ENCODE results near the gene PLOD2. TPM values are rescaled to one million over a fixed set of nuclear protein-coding genes. Genes with fewer than 3 reads are reported as not detected.

Gene PLOD2
- total RNA-seq, 1 donor from 2014 or later = 117 TPM

DNA sequence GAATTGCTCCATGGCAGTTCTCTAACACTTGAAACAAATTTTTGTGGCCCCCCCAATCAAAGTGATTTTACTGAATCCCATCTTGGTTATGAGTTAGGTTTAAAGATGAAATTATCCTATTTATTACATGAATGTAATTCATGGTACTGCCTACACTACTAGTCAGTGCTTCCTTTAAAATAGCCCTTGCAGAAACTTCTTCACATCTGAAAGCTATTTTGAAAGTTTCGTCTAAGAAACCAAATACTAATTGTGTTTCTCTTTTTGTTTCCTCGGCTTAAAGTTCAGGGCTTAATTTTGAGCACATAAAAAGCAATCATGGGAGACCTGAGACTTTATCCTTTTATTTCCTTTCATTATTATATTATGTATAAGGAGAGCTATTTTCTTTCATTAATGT is 72.1 kb downstream of the PLOD2 start:
- Mint-ChIP-seq H3K4me1 (ENCODE audit: low read depth, unreplicated experiment) (peaks cover 11% of the 10 kb centered on the region), H3K9me3 (ENCODE audit: unreplicated experiment) (no peaks in the 10 kb centered on the region), H3K4me3 (ENCODE audit: unreplicated experiment) (no peak overlapping the region), H3K36me3 (ENCODE audit: low read depth, unreplicated experiment) (peaks cover 3% of the 10 kb centered on the region), H3K27ac (ENCODE audit: unreplicated experiment) (no peak overlapping the region), H3K27me3 (ENCODE audit: low read depth, unreplicated experiment) (no peaks in the 10 kb centered on the region)
- FAIRE-seq = no peak
- DNase-seq (ENCODE audit: low read depth) = no peak
- Histone ChIP-seq H3K4me1 (ENCODE audit: insufficient read depth, low read length) (no peaks in the 10 kb centered on the region), H4K20me1 (ENCODE audit: insufficient read depth, low read length) (peaks cover 6% of the 10 kb centered on the region), H3K9me3 (ENCODE audit: insufficient read depth, low read depth, low read length) (no peaks in the 10 kb centered on the region), H3K79me2 (ENCODE audit: insufficient read depth, low read length) (no peaks in the 10 kb centered on the region), H3K4me2 (ENCODE audit: low read length) (no peak overlapping the region), H3K9ac (ENCODE audit: low read length) (no peak overlapping the region), H3K27ac (ENCODE audit: low read depth, low read length) (no peak overlapping the region), H3K4me3 (ENCODE audit: insufficient read depth, low read depth, low read length) (no peak overlapping the region), H3K27me3 (ENCODE audit: insufficient read depth, low read length) (no peaks in the 10 kb centered on the region), H2AFZ (ENCODE audit: low read depth, low read length) (no peak overlapping the region), H3K36me3 (ENCODE audit: insufficient read depth, low read length) (peaks cover 3% of the 10 kb centered on the region)
- no peak for TF ChIP-seq EZH2 (IDR thresholded peaks at IDR 0.05; ENCODE audit: insufficient read depth, low read length)
- TF ChIP-seq, protein P1, sequence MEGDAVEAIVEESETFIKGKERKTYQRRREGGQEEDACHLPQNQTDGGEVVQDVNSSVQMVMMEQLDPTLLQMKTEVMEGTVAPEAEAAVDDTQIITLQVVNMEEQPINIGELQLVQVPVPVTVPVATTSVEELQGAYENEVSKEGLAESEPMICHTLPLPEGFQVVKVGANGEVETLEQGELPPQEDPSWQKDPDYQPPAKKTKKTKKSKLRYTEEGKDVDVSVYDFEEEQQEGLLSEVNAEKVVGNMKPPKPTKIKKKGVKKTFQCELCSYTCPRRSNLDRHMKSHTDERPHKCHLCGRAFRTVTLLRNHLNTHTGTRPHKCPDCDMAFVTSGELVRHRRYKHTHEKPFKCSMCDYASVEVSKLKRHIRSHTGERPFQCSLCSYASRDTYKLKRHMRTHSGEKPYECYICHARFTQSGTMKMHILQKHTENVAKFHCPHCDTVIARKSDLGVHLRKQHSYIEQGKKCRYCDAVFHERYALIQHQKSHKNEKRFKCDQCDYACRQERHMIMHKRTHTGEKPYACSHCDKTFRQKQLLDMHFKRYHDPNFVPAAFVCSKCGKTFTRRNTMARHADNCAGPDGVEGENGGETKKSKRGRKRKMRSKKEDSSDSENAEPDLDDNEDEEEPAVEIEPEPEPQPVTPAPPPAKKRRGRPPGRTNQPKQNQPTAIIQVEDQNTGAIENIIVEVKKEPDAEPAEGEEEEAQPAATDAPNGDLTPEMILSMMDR (IDR thresholded peaks at IDR 0.05; ENCODE audit: insufficient read depth, low read depth, low read length) = no peak

DNA sequence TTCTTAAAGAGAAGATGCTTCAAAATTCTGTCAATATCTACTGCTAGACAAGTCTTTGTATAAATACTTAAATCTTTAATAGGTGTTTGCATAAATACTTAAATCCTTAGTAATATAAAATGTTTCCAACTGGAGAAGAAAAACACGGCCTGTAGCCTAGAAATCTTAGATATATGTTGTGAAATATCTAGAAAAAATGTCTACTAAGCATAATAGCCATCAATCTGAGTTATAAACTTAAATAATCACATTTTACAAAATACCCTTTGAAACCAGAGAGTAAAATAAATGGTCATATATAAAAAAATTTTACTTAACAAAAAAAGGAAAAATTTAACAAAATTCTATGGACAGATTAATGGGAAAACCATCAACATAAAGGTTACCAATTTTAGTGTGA is 73.9 kb downstream of the PLOD2 start:
- FAIRE-seq (no peak), DNase-seq (ENCODE audit: low read depth) (no peak)
- Histone ChIP-seq H3K36me3 (ENCODE audit: insufficient read depth, low read length) (peaks cover 3% of the 10 kb centered on the region), H3K4me3 (ENCODE audit: insufficient read depth, low read depth, low read length) (no peak overlapping the region), H3K9ac (ENCODE audit: low read length) (no peak overlapping the region), H3K27ac (ENCODE audit: low read depth, low read length) (no peak overlapping the region), H3K9me3 (ENCODE audit: insufficient read depth, low read depth, low read length) (no peaks in the 10 kb centered on the region), H2AFZ (ENCODE audit: low read depth, low read length) (no peak overlapping the region), H4K20me1 (ENCODE audit: insufficient read depth, low read length) (peaks cover under 1% of the 10 kb centered on the region), H3K27me3 (ENCODE audit: insufficient read depth, low read length) (no peaks in the 10 kb centered on the region), H3K4me1 (ENCODE audit: insufficient read depth, low read length) (no peaks in the 10 kb centered on the region), H3K4me2 (ENCODE audit: low read length) (no peak overlapping the region), H3K79me2 (ENCODE audit: insufficient read depth, low read length) (no peaks in the 10 kb centered on the region)
- H3K9me3 Mint-ChIP-seq (ENCODE audit: unreplicated experiment) = no peaks in the 10 kb centered on the region
- peaks cover 3% of the 10 kb centered on the region for H3K36me3 Mint-ChIP-seq (ENCODE audit: low read depth, unreplicated experiment)
- peaks cover 2% of the 10 kb centered on the region for H3K4me1 Mint-ChIP-seq (ENCODE audit: low read depth, unreplicated experiment)
- no peak overlapping the region for H3K27ac Mint-ChIP-seq (ENCODE audit: unreplicated experiment)
- H3K27me3 Mint-ChIP-seq (ENCODE audit: low read depth, unreplicated experiment) = no peaks in the 10 kb centered on the region
- TF ChIP-seq, protein P1 (IDR thresholded peaks at IDR 0.05; ENCODE audit: insufficient read depth, low read depth, low read length) = no peak
- no peak overlapping the region for H3K4me3 Mint-ChIP-seq (ENCODE audit: unreplicated experiment)

DNA sequence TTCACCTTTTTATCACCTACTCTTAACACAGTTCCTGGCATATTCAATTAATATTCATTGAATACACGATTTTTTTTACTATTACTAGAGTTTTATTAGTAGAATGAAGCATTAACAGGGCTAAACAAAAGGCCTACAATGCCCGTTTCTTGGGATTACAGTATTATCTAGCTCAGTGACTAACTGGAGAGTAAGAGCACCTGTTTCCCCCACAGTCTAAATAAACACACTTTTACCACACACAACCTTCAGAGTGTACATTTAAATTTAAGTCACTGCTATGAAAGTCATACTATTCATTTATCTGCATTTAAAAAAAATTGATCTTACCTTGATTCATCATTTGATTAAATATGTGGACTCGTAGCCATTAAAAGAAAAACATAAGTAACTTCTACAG is 74.8 kb downstream of the PLOD2 start:
- H3K9me3 Mint-ChIP-seq (ENCODE audit: unreplicated experiment) = no peaks in the 10 kb centered on the region
- Histone ChIP-seq H4K20me1 (ENCODE audit: insufficient read depth, low read length) (no peaks in the 10 kb centered on the region), H3K4me2 (ENCODE audit: low read length) (no peak overlapping the region), H3K9me3 (ENCODE audit: insufficient read depth, low read depth, low read length) (no peaks in the 10 kb centered on the region), H3K27me3 (ENCODE audit: insufficient read depth, low read length) (no peaks in the 10 kb centered on the region), H3K27ac (ENCODE audit: low read depth, low read length) (no peak overlapping the region), H3K4me1 (ENCODE audit: insufficient read depth, low read length) (no peaks in the 10 kb centered on the region), H3K9ac (ENCODE audit: low read length) (no peak overlapping the region), H3K36me3 (ENCODE audit: insufficient read depth, low read length) (peaks cover 5% of the 10 kb centered on the region), H3K4me3 (ENCODE audit: insufficient read depth, low read depth, low read length) (no peak overlapping the region), H3K79me2 (ENCODE audit: insufficient read depth, low read length) (no peaks in the 10 kb centered on the region), H2AFZ (ENCODE audit: low read depth, low read length) (no peak overlapping the region)
- no peak overlapping the region for H3K4me3 Mint-ChIP-seq (ENCODE audit: unreplicated experiment)
- peaks cover 3% of the 10 kb centered on the region for H3K36me3 Mint-ChIP-seq (ENCODE audit: low read depth, unreplicated experiment)
- H3K27me3 Mint-ChIP-seq (ENCODE audit: low read depth, unreplicated experiment) = no peaks in the 10 kb centered on the region
- H3K27ac Mint-ChIP-seq (ENCODE audit: unreplicated experiment) = no peak overlapping the region
- no peaks in the 10 kb centered on the region for H3K4me1 Mint-ChIP-seq (ENCODE audit: low read depth, unreplicated experiment)
- no peak for DNase-seq (ENCODE audit: low read depth)
- TF ChIP-seq, protein P1 (IDR thresholded peaks at IDR 0.05; ENCODE audit: insufficient read depth, low read depth, low read length) = no peak
- no peak for TF ChIP-seq EZH2 (IDR thresholded peaks at IDR 0.05; ENCODE audit: insufficient read depth, low read length)
- FAIRE-seq = no peak

Measured in astrocyte (in vitro differentiated cells and primary cell).